Stimulated activated CD4-positive, alpha-beta T cell treated with anti-CD3 and anti-CD28 coated beads, Interleukin-1b, Interleukin-23, amount 100 ng/mL, for 24 hours (primary cell): Measurements from ENCODE around the gene TPSB2.
"Not testable (repeated sequence)": the region's sequence is repeated elsewhere in the genome, so short reads cannot be mapped to it uniquely, and the experiment has no call there.

Source experiments
- DNase-seq, 4 experiments: peaks; one replicate each; pipeline ENCODE4 v3.0.0-alpha.2; 2020; ENCODE audit warnings: low read depth in 4 of 4, low spot score in 1 of 4

Gene TPSB2

GRCh38 chr16:1262210-1262845, 32.3 kb upstream of the TPSB2 start:
- DNase-seq = no peak

- DNase-seq = no peak
Observed at GRCh38 chr16:1261131-1261892, 31.3 kb upstream of the TPSB2 start.

DNA sequence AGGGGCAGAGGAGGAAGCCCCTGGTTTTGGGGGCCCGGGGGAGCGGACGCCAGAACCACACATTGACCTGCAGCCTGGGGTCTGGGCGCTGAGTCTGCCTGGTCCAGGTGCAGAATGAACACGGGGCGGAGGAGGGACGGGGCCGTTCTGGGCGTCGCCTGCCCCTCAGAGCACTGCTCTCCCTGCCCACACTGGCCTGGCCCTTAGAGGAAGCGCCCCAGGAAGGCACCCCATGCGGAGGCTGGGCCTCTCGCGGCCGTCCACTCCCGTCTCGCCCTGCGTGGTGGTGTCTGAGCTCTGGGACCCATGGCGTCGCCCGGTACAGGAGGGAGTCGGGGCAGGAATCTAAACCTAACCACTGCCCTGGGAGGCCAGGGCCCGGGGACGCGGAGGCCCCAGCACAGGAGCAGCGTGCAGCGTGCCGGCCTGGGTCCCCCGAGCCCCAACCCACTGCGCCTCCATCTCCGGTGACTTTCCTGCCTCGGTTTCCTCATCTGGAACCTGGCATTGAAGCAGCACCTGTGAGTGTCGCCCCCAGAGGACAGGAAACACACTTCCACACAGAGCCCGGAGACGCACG, 30.2 kb upstream of the TPSB2 start:
- DNase-seq = no peak

DNA sequence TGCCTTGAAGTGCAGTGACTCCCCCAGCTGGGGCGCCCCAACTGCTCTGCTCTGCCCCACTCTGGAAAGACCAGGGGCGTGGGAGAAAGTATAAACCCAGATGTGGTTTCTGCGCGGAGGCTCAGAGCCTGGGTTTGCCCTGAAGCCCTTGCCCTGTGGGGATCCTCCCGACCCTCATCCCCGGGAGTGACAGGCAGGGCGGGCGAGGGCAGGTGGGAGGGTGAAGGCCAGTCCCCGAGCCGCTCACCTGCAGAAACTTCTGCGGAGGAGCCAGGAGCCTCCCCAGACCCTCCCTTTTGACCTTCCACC, 29.7 kb upstream of the TPSB2 start:
- DNase-seq = no peak

DNA sequence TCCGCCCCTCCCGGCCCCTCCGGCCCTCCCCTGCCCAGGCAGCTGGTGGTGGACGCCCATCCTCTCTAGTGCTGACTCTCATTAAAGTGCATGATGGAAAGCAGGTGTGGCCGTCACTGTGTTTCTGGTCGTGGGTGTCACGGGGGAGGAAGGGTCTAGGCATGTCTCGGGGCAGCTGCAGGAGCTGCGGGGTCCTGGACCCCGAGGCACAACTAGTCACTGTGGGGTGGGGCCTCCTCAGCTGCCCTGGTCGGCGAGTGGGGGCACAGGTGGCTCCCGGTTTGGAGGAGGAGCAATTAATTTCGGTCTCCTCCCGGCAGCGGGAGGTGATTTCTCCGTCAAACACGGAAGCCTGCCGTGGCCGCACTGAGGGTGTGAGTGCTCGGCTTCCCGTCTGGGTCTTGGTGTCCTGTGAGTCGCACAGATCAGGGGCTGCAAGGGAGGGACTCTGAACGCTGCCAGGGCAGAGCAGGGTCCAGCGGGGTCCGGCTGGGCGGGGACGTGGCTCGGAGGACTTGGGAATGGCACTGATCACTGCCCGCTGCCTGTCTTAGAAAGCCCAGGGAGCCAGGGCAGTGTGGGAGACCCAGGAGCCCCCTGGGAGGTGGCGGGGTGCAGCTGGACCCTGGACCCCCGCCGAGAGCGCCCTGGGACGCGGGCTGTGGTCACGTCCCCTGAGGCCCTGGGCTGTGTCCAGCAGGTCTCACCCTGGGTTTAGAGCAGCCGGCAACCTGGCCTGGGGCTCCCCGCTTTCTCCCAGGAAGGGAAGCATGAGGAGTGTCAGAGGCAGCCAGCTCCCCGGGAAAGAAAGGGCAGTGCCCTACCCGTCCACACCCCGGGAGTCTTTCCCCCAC, 29.1 kb upstream of the TPSB2 start:
- no peak for DNase-seq

GRCh38 chr16:1258225-1258600, 28.2 kb upstream of the TPSB2 start:
- no peak for DNase-seq

DNA sequence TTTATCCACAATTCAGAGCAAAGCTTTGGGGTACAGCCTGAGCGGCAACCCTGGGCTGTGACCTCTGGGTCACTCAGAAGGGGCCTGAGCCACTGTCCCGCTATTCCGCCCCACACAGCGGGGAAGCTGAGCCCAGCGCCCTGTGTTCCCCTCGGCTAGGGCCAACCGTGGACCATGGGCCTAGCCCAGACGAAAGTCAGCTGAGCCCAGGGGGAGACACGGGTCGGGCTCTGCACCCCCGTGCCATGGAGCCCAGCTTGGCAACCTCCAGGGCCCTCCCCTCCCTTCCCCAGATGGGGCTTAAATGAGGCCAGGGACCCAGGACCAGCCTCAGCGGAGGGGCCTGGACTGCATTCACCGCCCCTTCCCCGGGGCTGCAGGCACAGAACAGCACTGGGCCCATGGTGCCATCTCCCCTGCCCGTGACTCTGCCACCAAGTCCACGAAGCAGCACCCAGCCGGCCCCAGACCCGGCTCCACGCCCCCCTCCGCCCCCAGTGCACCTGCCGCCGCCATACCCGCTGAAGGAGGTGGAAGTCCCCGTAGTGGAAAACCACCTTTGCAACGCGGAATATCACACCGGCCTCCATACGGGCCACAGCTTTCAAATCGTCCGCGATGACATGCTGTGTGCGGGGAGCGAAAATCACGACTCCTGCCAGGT, 27.7 kb upstream of the TPSB2 start:
- DNase-seq = no peak

GRCh38 chr16:1256874-1257322, 26.9 kb upstream of the TPSB2 start:
- no peak for DNase-seq

DNA sequence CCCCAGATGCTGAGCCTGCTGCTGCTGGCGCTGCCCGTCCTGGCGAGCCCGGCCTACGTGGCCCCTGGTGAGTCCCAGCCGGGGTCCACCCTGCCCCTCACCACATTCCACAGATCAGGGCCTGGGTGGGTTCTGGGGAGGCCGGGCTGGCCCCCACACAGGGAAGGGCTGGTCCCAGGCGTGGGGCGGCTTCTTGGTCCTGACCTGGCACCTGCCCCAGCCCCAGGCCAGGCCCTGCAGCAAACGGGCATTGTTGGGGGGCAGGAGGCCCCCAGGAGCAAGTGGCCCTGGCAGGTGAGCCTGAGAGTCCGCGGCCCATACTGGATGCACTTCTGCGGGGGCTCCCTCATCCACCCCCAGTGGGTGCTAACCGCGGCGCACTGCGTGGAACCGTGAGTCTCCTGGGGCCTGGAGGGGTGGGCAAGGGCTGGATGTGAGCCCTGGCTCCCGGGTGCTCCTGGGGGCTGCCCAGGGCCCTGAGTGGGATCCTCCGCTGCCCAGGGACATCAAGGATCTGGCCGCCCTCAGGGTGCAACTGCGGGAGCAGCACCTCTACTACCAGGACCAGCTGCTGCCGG, 26.4 kb upstream of the TPSB2 start:
- DNase-seq = not testable (repeated sequence)

- DNase-seq = not testable (repeated sequence)
Observed at GRCh38 chr16:1255276-1256122, 25.5 kb upstream of the TPSB2 start, which contains the start of gene TPSD1. TPSD1 (plus strand) TSS chr16:1256069; CDS start chr16:1256281, 212 bp downstream.

- not testable (repeated sequence) for DNase-seq
Observed at GRCh38 chr16:1254821-1255220, 24.8 kb upstream of the TPSB2 start.

DNA sequence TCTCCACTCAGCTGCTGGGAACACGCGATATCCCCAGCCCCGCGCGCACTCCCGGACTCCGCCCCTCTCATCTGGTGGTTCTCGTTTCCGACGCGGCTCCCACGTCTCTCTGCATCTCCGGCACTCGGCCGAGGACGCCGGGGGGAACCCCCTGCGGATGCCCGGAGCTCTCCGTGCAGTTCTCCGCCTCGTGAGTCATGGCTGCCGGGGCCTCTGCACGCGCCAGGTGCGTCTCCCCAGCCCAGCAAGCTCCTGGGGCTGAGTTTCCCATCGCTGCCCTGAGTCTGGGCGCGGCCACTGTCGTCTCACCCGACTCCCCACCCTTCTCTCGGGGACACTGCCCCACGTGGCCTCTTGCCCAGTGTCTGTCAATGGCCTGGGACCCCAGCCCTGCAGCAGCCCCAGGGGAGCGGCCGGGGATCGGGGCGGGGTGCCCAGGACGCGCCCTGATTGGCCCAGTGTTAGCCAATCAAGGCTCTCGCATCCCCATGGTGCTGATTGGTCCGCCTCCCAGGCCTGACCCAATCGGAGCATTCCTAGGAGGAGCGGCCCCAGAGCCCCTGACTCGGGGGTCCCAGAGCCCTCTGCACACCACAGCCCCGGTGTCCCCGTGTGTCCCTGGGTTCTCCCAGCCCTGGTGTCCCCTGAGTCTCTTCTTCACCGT, 23.8 kb upstream of the TPSB2 start:
- DNase-seq = not testable (repeated sequence)

- DNase-seq = not testable (repeated sequence)
Observed at GRCh38 chr16:1249031-1249755, 19.2 kb upstream of the TPSB2 start.

DNA sequence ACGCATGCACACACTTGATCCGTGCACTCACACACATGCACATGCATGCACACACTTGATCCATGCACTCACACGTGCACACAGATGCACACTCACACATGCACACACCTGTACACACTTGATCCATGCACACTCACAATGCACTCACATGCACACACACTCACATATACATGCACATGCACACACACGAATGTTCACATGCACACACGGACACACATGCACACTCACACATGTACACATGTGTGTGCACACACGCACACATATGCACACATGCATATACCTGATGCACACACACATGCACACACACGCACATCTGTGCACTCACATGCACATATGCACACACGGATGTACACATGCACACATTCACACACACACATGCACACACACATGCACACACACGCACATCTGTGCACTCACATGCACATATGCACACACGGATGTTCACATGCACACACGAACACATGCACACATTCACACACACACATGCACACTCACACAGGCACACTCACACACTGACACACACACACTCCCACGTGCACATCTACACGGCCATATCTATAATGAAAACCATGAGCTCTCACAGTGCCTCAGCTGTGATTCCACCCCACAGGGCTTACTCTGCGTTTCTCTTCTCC, 18.0 kb upstream of the TPSB2 start:
- DNase-seq = not testable (repeated sequence)

DNA sequence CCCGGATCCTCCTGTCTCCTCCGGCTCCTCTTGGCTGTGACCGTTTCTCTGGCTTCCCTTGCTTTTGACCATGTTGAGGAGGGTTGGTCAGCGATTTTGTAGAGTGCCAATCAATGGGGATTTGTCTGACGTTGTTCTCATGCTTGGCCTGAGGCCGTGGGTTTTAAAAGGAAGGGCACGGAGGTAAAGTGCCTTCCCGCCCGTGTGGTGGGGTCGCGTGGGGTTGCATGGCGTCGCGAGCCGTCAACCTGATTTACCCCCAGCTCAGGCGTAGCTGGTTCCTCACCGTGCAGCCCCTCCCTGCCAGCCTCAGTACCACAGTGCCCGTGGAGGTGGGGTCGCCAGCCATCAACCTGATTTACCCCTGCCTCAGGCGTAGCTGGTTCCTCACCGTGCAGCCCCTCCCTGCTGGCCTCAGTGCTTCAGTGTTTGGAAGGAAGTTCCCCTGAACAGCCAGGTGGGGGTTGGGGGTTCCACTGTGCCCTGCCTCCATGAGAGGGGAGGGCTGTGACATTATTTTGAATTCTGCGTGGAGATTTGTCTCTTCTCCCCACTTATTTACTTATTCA, 15.6 kb upstream of the TPSB2 start:
- DNase-seq = no peak

- DNase-seq = no peak
Observed at GRCh38 chr16:1244881-1245280, 14.9 kb upstream of the TPSB2 start.
